ENCODE results near the gene CAVIN3. TPM values are rescaled to one million over a fixed set of nuclear protein-coding genes. Genes with fewer than 3 reads are reported as not detected.
"Not testable (repeated sequence)": the region's sequence is repeated elsewhere in the genome, so short reads cannot be mapped to it uniquely, and the experiment has no call there.

Gene CAVIN3
- total RNA-seq, 2 donors from 2014 or later, result 0.78 TPM; not detected in 1

GRCh38 chr11:6318204-6318603 is 2.1 kb downstream of the CAVIN3 start:
- ATAC-seq, result no peak

GRCh38 chr11:6315811-6316425 is 4.4 kb downstream of the CAVIN3 start:
- no peaks in the 10 kb centered on the region for H3K36me3 Mint-ChIP-seq
- no peak overlapping the region for H3K27ac Mint-ChIP-seq
- no peaks in the 10 kb centered on the region for H3K9me3 Mint-ChIP-seq
- ATAC-seq, result peak; percentile 68 to 79
- no peak for DNase-seq (ENCODE audit: low spot score)
- no peak overlapping the region for H3K4me3 Mint-ChIP-seq
- H3K4me1 Mint-ChIP-seq (ENCODE audit: low read depth in 2 of 2), result no peaks in the 10 kb centered on the region
- peaks cover 29 to 47% of the 10 kb centered on the region in 2 donors for H3K27me3 Mint-ChIP-seq

More at GRCh38 chr11:6318204-6318603, 2.1 kb downstream of the CAVIN3 start:
- no peak for DNase-seq (ENCODE audit: low spot score)
- H3K4me1 Mint-ChIP-seq (ENCODE audit: low read depth in 2 of 2), result peaks cover 4 to 13% of the 10 kb centered on the region in 2 donors
- no peak overlapping the region for H3K27ac Mint-ChIP-seq
- H3K9me3 Mint-ChIP-seq, result no peaks in the 10 kb centered on the region
- H3K27me3 Mint-ChIP-seq, result peaks cover 45 to 62% of the 10 kb centered on the region in 2 donors
- H3K4me3 Mint-ChIP-seq, result no peak overlapping the region
- H3K36me3 Mint-ChIP-seq, result no peaks in the 10 kb centered on the region

GRCh38 chr11:6312106-6312505 is 8.2 kb downstream of the CAVIN3 start:
- Mint-ChIP-seq H3K27ac (no peak overlapping the region), H3K4me1 (ENCODE audit: low read depth in 2 of 2) (no peaks in the 10 kb centered on the region), H3K9me3 (no peaks in the 10 kb centered on the region), H3K36me3 (no peaks in the 10 kb centered on the region), H3K4me3 (no peak overlapping the region), H3K27me3 (peaks cover 20 to 37% of the 10 kb centered on the region in 2 donors)
- DNase-seq (ENCODE audit: low spot score) (no peak), ATAC-seq (no peak)

- Mint-ChIP-seq H3K27me3 (peaks cover 20 to 27% of the 10 kb centered on the region in 2 donors), H3K9me3 (no peaks in the 10 kb centered on the region), H3K27ac (no peak overlapping the region), H3K4me3 (no peak overlapping the region), H3K36me3 (no peaks in the 10 kb centered on the region), H3K4me1 (ENCODE audit: low read depth in 2 of 2) (no peaks in the 10 kb centered on the region)
- ATAC-seq, result no peak
- DNase-seq (ENCODE audit: low spot score), result no peak
These were observed 12.4 kb downstream of the CAVIN3 start for GRCh38 chr11:6307876-6308275.

GRCh38 chr11:6305297-6305696 is 15.0 kb downstream of the CAVIN3 start:
- H3K36me3 Mint-ChIP-seq, result no peaks in the 10 kb centered on the region
- H3K27me3 Mint-ChIP-seq, result peaks cover 25 to 34% of the 10 kb centered on the region in 2 donors
- H3K27ac Mint-ChIP-seq, result no peak overlapping the region
- no peaks in the 10 kb centered on the region for H3K4me1 Mint-ChIP-seq (ENCODE audit: low read depth in 2 of 2)
- H3K4me3 Mint-ChIP-seq, result no peak overlapping the region
- no peaks in the 10 kb centered on the region for H3K9me3 Mint-ChIP-seq
- ATAC-seq, result no peak
- no peak for DNase-seq (ENCODE audit: low spot score)

- DNase-seq (ENCODE audit: low spot score), result no peak
- no peaks in the 10 kb centered on the region for H3K36me3 Mint-ChIP-seq
- peaks cover 25 to 34% of the 10 kb centered on the region in 2 donors for H3K27me3 Mint-ChIP-seq
- no peaks in the 10 kb centered on the region for H3K4me1 Mint-ChIP-seq (ENCODE audit: low read depth in 2 of 2)
- H3K9me3 Mint-ChIP-seq, result no peaks in the 10 kb centered on the region
- no peak overlapping the region for H3K4me3 Mint-ChIP-seq
- H3K27ac Mint-ChIP-seq, result no peak overlapping the region
- no peak for ATAC-seq
These were observed 16.6 kb downstream of the CAVIN3 start for GRCh38 chr11:6303661-6304060.

- Mint-ChIP-seq H3K9me3 (no peaks in the 10 kb centered on the region), H3K4me3 (no peak overlapping the region), H3K27me3 (peaks cover 24 to 32% of the 10 kb centered on the region in 2 donors), H3K36me3 (no peaks in the 10 kb centered on the region), H3K4me1 (ENCODE audit: low read depth in 2 of 2) (no peaks in the 10 kb centered on the region), H3K27ac (no peak overlapping the region)
- ATAC-seq, result no peak
- no peak for DNase-seq (ENCODE audit: low spot score)
These were observed 19.2 kb downstream of the CAVIN3 start for GRCh38 chr11:6301096-6301495.

- Mint-ChIP-seq H3K4me1 (ENCODE audit: low read depth in 2 of 2) (no peaks in the 10 kb centered on the region), H3K36me3 (no peaks in the 10 kb centered on the region), H3K9me3 (no peaks in the 10 kb centered on the region), H3K27me3 (peaks cover 22 to 34% of the 10 kb centered on the region in 2 donors), H3K27ac (no peak overlapping the region), H3K4me3 (no peak overlapping the region)
- no peak for DNase-seq (ENCODE audit: low spot score)
- ATAC-seq, result no peak
These were observed 20.0 kb downstream of the CAVIN3 start for GRCh38 chr11:6300325-6300724.

- ATAC-seq, result peak; percentile 44 to 61
- Mint-ChIP-seq H3K9me3 (no peaks in the 10 kb centered on the region), H3K4me3 (no peak overlapping the region), H3K4me1 (ENCODE audit: low read depth in 2 of 2) (no peaks in the 10 kb centered on the region), H3K36me3 (no peaks in the 10 kb centered on the region), H3K27ac (no peak overlapping the region), H3K27me3 (peaks cover 13 to 24% of the 10 kb centered on the region in 2 donors)
- DNase-seq (ENCODE audit: low spot score), result no peak
These were observed 21.7 kb downstream of the CAVIN3 start for GRCh38 chr11:6298605-6299004.

- Mint-ChIP-seq H3K36me3 (no peaks in the 10 kb centered on the region), H3K9me3 (no peaks in the 10 kb centered on the region), H3K27ac (no peak overlapping the region), H3K27me3 (peaks cover 13 to 24% of the 10 kb centered on the region in 2 donors), H3K4me3 (no peak overlapping the region), H3K4me1 (ENCODE audit: low read depth in 2 of 2) (no peaks in the 10 kb centered on the region)
- ATAC-seq (no peak), DNase-seq (ENCODE audit: low spot score) (no peak)
These were observed 22.5 kb downstream of the CAVIN3 start for GRCh38 chr11:6297831-6298230.

- no peaks in the 10 kb centered on the region for H3K4me1 Mint-ChIP-seq (ENCODE audit: low read depth in 2 of 2)
- H3K27ac Mint-ChIP-seq, result no peak overlapping the region
- H3K27me3 Mint-ChIP-seq, result peaks cover 35 to 51% of the 10 kb centered on the region in 2 donors
- H3K36me3 Mint-ChIP-seq, result no peaks in the 10 kb centered on the region
- H3K9me3 Mint-ChIP-seq, result no peaks in the 10 kb centered on the region
- H3K4me3 Mint-ChIP-seq, result no peak overlapping the region
- no peak for DNase-seq (ENCODE audit: low spot score)
- no peak for ATAC-seq
These were observed 35.3 kb downstream of the CAVIN3 start for GRCh38 chr11:6285019-6285418.

- ATAC-seq, result no peak
- H3K27me3 Mint-ChIP-seq, result peaks cover 31 to 43% of the 10 kb centered on the region in 2 donors
- H3K4me1 Mint-ChIP-seq (ENCODE audit: low read depth in 2 of 2), result no peaks in the 10 kb centered on the region
- H3K9me3 Mint-ChIP-seq, result no peaks in the 10 kb centered on the region
- no peak overlapping the region for H3K27ac Mint-ChIP-seq
- H3K4me3 Mint-ChIP-seq, result no peak overlapping the region
- no peaks in the 10 kb centered on the region for H3K36me3 Mint-ChIP-seq
- no peak for DNase-seq (ENCODE audit: low spot score)
These were observed 36.1 kb downstream of the CAVIN3 start for GRCh38 chr11:6284250-6284649.

GRCh38 chr11:6283453-6284023 is 36.8 kb downstream of the CAVIN3 start:
- DNase-seq (ENCODE audit: low spot score) (no peak), ATAC-seq (no peak)
- H3K4me1 Mint-ChIP-seq (ENCODE audit: low read depth in 2 of 2), result no peaks in the 10 kb centered on the region
- no peaks in the 10 kb centered on the region for H3K36me3 Mint-ChIP-seq
- no peaks in the 10 kb centered on the region for H3K9me3 Mint-ChIP-seq
- H3K27ac Mint-ChIP-seq, result no peak overlapping the region
- H3K4me3 Mint-ChIP-seq, result no peak overlapping the region
- peaks cover 32 to 43% of the 10 kb centered on the region in 2 donors for H3K27me3 Mint-ChIP-seq

GRCh38 chr11:6280809-6281208 is 39.5 kb downstream of the CAVIN3 start:
- DNase-seq (ENCODE audit: low spot score), result not testable (repeated sequence)

More at GRCh38 chr11:6280809-6281208, 39.5 kb downstream of the CAVIN3 start:
- H3K27me3 Mint-ChIP-seq, result peaks cover 45 to 61% of the 10 kb centered on the region in 2 donors
- H3K27ac Mint-ChIP-seq; ATAC-seq; H3K4me3 Mint-ChIP-seq; H3K36me3 Mint-ChIP-seq; H3K4me1 Mint-ChIP-seq (ENCODE audit: low read depth in 2 of 2); H3K9me3 Mint-ChIP-seq: not testable (repeated sequence)
